NCI-H128 (cell line): ENCODE measurements around the gene SLC26A9.

Experiments used
- DNase-seq: peaks from one replicate; lab custom pipeline; 2025; ENCODE audit not compliant: unreplicated experiment; lab: John Stamatoyannopoulos, UW

Gene SLC26A9

DNA sequence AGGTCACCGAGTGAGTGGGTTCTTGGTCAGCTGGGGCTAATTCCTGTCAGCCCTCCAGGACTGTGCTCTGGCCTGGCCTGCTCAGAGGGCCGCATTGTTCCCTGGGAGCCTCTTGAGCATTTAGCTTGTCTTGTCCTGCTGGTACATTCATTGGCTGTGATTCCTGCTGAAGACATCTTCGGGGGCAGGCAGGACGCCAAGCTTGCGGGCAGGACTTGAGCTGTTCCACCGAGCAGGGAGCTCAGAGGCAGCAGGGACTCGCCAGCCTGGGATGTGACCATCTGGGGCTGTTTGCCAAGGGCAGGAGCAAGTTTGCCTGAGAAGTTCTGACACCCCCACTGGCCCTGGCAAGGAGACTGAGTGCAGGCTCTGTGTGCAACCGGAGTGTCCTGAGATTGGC is 7.0 kb upstream of the SLC26A9 start:
- DNase-seq = no peak

DNA sequence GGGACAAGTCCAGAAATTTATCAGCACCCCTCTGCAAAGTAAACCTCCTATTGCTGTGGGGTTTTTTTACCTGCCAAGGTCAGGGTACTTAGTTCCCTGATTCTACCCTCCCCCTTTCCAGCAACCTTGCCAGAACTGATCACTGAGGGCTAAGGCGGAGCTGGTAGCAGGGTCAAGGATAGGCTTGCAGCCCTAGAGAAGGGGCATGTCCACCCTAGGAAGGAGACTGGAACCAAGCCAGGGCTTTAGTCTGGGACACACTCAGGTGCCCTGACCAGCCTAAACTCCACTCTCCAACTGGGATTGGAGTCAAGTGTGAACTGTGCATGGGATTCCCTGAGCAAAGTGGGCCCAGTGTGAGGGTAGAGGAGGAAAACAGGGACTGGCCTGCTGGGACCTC is 6.5 kb upstream of the SLC26A9 start:
- DNase-seq = no peak

- no peak for DNase-seq
Measured at GRCh38 chr1:205948886-205949285, 5.6 kb upstream of the SLC26A9 start.

DNA sequence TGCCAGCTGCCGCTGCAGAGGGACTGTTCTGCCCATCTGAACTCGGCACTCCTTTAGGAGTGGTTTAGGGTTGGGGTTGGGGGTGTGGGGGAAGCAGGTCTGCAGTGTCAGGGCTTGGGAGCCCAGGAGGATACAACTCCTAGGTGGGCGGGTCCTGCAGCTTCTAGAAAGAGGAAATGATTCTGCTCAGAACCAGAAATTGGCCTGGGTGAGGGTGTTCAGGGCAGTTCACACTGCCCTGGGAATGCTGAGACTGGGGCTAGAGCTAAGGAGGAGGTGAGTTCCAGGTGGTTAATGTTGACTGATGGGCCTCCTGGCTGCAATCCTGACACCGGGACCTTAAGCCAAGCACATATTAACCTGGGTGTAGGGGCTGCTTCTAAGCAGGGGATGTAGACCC is 4.8 kb upstream of the SLC26A9 start:
- no peak for DNase-seq

GRCh38 chr1:205947024-205947423 is 3.8 kb upstream of the SLC26A9 start:
- DNase-seq = no peak

GRCh38 chr1:205945069-205945468 is 1.8 kb upstream of the SLC26A9 start:
- no peak for DNase-seq

GRCh38 chr1:205944525-205944924 is 1.3 kb upstream of the SLC26A9 start:
- no peak for DNase-seq

- DNase-seq = no peak
Measured at GRCh38 chr1:205942631-205943159, 561 bp downstream of the SLC26A9 start.

DNA sequence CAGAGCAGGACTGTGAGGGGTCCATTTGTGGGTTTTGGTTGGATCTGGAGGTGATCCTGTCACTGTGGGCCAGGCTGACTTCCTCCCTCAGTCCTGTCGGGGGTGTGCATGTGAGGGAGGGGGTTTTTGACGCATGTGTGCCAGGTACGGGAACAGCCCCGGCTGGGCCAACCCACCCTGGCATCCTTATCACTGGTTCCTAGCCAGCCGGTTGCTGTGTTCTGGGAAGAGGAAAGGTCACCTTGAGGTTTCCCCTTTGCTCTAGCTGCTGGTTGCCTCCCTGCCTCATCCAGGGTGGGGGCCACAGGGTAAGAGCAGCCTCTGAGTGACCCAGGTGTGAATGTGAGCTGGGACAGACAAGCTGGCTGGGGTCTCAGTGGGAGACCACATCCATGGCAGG is 2.5 kb downstream of the SLC26A9 start:
- no peak for DNase-seq

DNA sequence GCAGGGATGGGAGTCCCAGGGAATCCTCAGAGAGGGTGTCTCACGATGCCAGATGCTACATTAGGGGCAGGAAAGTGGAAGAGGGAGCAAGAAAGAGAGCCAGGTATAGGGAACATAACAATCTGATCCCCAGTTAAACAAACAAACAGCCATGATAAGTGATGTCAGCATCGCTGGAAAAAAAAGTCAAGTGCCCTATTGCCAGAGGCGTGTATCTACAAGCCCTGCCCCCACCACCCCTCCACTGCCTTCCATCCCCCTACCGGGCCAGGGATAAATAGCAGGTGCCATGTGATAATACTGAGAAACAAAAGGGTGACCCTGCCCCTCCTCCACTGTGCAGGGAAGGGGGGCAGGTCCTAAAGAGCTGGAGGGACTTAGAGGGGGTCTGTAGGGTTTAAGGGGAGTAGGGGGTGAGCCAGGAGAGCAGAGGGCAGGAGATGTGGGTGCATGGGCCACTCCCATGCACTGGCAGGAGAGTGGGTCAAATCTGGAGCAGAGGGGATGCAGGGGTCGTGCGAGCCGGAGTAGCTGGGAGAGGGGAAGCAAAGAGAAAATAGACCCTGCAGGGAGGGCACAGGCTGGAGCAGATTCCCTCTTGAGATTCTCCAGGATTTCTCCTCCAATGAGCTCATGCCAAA is 3.4 kb downstream of the SLC26A9 start:
- DNase-seq = peak; percentile 85

GRCh38 chr1:205938682-205939081 is 4.6 kb downstream of the SLC26A9 start:
- DNase-seq = no peak

DNA sequence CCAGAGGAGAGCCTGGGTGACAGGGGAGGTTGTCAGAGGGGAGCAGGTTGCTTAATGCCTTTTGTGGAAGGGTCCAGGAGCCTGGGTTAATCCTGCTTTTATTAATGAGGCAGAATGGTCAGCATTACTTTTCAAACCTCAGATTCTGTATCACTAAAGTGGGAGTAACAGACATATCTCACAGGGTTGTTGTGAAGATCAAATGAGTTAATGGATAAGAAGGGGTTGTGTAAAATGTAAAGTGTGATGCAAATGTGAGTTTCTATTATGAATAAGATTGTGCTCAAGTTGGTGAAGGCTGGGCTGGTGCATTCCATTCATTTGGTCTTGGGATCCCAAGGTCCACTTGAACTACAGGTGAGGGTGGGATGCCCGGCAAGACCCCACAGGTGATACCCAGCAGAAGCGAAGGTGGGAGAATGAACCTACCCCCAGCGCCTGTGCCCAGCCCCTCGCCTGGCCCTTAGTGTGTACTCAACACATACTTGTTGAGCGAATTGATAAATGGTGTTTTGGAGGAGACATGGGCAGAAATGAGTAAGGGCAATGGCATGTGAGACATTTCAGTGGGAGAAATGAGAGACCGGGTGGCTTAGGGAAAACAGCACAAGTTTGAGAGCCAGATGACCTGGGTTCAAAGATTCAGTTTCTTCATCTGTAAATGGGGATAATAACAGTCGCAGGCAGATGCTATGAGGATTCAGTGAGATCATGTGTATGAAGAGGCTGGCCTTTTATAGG is 6.2 kb downstream of the SLC26A9 start:
- no peak for DNase-seq

DNA sequence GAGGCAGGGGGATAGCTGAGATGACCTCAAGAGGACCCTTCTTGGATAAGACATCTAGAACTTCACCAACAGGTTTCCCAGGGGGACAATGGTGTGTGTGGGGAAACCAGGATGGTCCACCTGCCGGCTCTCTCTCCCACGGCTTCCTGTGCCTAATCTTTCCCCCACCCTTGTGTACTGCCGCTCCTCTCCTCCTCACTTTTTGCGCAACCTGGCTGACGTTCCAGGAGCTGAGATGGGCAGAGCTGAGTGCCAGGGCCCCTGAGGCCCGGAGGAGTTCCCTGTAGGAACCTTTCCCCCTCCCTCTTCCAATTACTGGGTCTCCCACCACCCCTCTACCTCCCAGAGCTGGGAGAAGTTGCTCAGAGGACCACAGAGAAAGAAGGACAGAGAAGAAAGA is 6.9 kb downstream of the SLC26A9 start:
- DNase-seq = no peak

DNA sequence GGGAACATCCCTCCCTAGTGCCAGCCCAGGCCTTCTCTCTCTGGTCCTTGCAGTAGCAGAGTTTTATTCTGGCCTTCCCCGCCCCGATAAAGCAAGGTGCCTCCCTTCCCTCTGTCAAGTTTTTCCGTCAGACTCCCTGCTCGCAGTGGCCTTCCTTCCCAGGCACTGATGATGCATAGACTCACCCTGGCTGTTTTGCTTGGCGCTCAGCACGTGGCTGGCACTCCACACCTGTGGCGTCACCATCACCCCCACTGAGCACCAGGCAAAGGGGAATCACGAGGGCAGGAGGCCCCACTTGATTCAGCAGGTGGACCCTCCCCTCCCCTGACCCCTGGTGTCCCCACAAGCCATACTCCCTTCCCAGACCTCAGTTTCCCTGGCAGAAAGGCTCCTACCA is 7.4 kb downstream of the SLC26A9 start:
- no peak for DNase-seq

DNA sequence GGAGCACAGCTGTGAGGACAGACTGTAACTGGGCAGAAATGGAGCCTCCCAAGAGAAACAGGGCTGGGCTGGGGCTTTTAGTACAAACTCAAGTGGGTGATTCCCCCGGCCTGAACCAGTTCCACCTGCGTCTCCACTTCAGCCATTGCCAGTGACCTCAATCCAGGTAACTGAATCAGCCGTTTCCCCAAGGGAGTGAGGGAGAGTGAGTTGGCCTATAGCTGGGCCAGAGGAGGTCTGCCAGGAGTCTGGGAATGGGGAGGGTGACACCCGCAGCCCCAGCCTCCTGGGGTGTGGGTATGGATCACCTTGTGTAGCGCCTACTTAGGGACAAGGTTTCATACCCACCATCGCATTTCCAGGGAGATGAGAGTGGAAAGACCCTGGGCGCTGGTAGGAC is 8.5 kb downstream of the SLC26A9 start:
- DNase-seq = no peak

GRCh38 chr1:205933671-205934618 is 9.3 kb downstream of the SLC26A9 start:
- no peak for DNase-seq

DNA sequence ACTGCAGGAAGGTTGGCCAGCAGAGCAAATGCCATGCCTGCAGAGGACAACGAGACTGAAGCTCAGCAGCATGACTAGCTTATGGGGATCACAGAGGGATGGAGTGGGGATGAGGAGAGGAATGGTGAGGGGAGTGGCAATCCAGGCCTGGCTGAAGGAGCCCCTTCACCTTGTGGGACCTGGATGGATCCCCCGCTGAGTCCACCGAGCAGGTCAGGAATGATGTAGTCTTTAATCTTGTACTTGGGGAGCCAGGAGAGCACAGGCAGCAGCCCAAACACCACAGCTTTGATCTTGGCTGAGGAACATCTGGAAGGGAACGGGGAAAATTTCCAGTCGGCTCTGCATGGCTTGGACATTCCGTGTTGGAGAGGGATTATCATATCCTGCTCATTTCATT is 10.5 kb downstream of the SLC26A9 start:
- no peak for DNase-seq

GRCh38 chr1:205930799-205931281 is 12.4 kb downstream of the SLC26A9 start:
- no peak for DNase-seq

DNA sequence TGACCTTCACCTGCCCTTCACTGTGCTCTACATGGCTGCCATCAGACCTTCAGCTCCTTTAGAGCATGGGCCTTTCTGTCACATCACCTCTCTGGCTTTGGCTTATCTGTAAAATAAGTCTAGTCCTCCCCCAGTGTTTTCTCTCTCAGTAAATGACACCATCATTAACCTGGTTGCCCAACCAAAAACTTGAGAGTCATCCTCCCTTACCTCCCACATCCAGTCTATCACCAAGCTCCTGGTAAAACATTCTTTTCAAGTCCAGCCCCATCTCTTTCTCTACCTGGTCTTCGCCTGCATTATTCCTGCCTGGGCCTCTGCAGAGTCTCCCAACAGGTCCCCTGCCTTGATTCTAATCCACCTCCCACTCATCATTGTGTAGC is 13.1 kb downstream of the SLC26A9 start:
- no peak for DNase-seq

DNA sequence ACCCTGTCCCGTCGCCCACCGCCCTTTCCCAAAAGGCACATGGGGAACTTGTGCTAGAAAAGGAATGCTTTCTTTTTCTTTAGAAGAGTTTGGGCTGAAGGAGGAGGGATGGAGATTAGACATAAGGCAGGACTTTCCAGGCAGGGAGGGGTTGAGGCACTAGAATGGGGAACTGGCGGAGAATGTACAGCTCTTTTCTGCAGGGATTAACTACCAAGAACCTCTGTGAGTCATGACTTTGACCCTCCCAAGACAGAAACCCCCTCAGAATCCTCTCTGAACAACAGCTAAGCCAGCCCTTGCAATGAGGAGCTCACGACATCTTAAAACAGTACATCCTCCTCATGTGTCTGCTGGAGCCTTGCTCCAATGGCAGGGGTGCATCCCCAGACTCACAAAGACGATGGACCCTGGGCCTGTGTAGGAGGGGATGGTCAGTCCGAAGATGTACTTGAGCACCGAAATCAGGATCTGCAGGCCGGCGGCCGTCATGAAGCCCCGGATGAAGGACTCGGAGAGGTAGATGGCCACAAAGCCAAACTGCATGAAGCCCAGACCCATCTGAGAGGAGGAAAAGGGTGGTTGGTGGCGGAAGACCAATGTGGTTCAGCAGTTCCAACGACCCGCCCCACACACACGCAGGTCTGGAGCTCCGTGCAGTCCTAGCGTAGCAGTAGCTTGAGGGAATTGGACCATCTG is 13.6 kb downstream of the SLC26A9 start:
- no peak for DNase-seq

DNA sequence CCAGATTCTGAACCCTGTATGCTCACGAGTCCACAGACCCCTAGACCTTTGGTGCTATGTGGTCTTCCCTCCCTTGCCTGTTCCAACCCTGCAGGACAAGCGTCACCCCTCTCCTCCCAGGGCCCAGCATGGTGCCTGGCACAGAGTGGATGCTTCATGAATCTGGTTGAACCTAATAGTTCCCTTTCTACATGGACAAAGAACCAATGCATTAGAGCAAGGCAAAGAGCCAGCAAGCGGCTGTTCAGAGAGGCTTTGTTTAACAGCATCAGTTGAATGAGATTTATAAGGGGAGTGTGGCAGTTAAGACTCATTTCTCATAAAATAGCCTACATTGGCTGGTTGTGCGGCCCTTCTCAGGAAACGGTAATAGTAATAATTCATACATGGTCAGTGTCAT is 14.9 kb downstream of the SLC26A9 start:
- DNase-seq = no peak
